PC-9 (cell line): ENCODE data around the gene TMEM253. TPM values are rescaled to one million over a fixed set of nuclear protein-coding genes. Genes with fewer than 3 reads are reported as not detected.

Experiments
- BruUV-seq: library from RNA; stranded (reverse); fragments of 400-500 nt; replicated peaks from 2 replicates; lab custom pipeline; 2021; lab: Mats Ljungman, UMichigan
- CTCF ChIA-PET: fragments of 300-600 bp; sonication (Branson Sonifier 250); formaldehyde crosslinking; loops from one replicate; lab custom pipeline; 2022; ENCODE audit warnings: antibody characterized with exemption; lab: Charles Lee
- POLR2A ChIA-PET: fragments of 300-600 bp; sonication (Branson Sonifier 250); formaldehyde crosslinking; loops from one replicate; lab custom pipeline; 2022; ENCODE audit warnings: antibody characterized with exemption; ENCODE audit not compliant: unreplicated experiment; lab: Charles Lee
- DNase-seq, 2 experiments: peaks; one replicate each; pipeline versions ENCODE4 v3.0.0 to v3.0.0-alpha.2; 2015 to 2022; ENCODE audit warnings: mixed read lengths in 1 of 2
- H2AFZ ChIP-seq: fragments of 200-600 bp; sonication (generic); 2 replicates; pipeline ENCODE4 v1.8.1; 2017; ENCODE audit warnings: antibody characterized with exemption
- H3F3A ChIP-seq: fragments of 200-600 bp; sonication (generic); 2 replicates; pipeline ENCODE4 v1.8.1; 2017; ENCODE audit warnings: antibody characterized with exemption, mild to moderate bottlenecking, low read depth; ENCODE audit not compliant: insufficient read depth
- H3K27ac ChIP-seq: fragments of 200-600 bp; sonication (generic); 2 replicates; pipeline ENCODE4 v1.6.1; 2016; ENCODE audit warnings: mixed run types
- H3K27me3 ChIP-seq: fragments of 200-600 bp; sonication (generic); 2 replicates; pipeline ENCODE4 v1.6.1; 2016; ENCODE audit warnings: low read depth, mixed run types; ENCODE audit not compliant: insufficient read depth
- H3K36me3 ChIP-seq: fragments of 200-600 bp; sonication (generic); 2 replicates; pipeline ENCODE4 v1.6.1; 2016; ENCODE audit warnings: low read depth, mixed run types
- H3K4me1 ChIP-seq: fragments of 200-600 bp; sonication (generic); replicated peaks from 2 replicates; pipeline ENCODE4 v1.6.1; 2016; ENCODE audit warnings: mixed run types; ENCODE audit not compliant: insufficient read depth
- H3K4me2 ChIP-seq: fragments of 200-600 bp; sonication (generic); 2 replicates; pipeline ENCODE4 v1.6.1; 2017; ENCODE audit warnings: mixed run types
- H3K4me3 ChIP-seq: fragments of 200-600 bp; sonication (generic); 2 replicates; pipeline ENCODE4 v1.6.1; 2016; ENCODE audit warnings: mixed run types
- H3K79me2 ChIP-seq: fragments of 200-600 bp; sonication (generic); 2 replicates; pipeline ENCODE4 v1.6.1; 2017; ENCODE audit warnings: low read depth, mixed run types
- H3K9me2 ChIP-seq: fragments of 200-600 bp; sonication (generic); 2 replicates; pipeline ENCODE4 v1.8.1; 2017; ENCODE audit warnings: mild to moderate bottlenecking; ENCODE audit not compliant: insufficient read depth
- H3K9me3 ChIP-seq: fragments of 200-600 bp; sonication (generic); 2 replicates; pipeline ENCODE4 v1.8.1; 2016; ENCODE audit warnings: low read depth; ENCODE audit not compliant: insufficient read depth
- H4K20me1 ChIP-seq: fragments of 200-600 bp; sonication (generic); 2 replicates; pipeline ENCODE4 v1.8.1; 2017; ENCODE audit not compliant: insufficient read depth
- CTCF ChIP-seq: fragments of 200-600 bp; sonication (generic); conservative IDR thresholded peaks from 2 replicates; pipeline ENCODE4 v1.6.1; 2017; ENCODE audit warnings: mixed run types, antibody characterized with exemption, mild to moderate bottlenecking, moderate library complexity
- EZH2 ChIP-seq: fragments of 200-600 bp; sonication (generic); IDR thresholded peaks from 2 replicates; pipeline ENCODE4 v1.8.0; 2017; ENCODE audit warnings: antibody characterized with exemption, low read depth
- intact Hi-C: fragments of 100-400 bp; cut with micrococcal nuclease; formaldehyde crosslinking; loops from one replicate; pipeline ENCODE4 v1.10.0; 2022; ENCODE audit not compliant: unreplicated experiment
- total RNA-seq: library from RNA; stranded (reverse); gene quantifications from 2 replicates; pipeline ENCODE4 v1.2.3, GENCODE V29; 2021

TMEM253 gene
- total RNA-seq, 1 experiment from 2014 or later: 1.4 TPM

- H3K4me1 ChIP-seq: no peaks in the 10 kb centered on the region
- H4K20me1 ChIP-seq: no peaks in the 10 kb centered on the region
- no TSS peak for BruUV-seq
- H2AFZ ChIP-seq: no peak overlapping the region
- TF ChIP-seq EZH2 (no peak), CTCF (no peak)
- DNase-seq: no peak
- no peaks in the 10 kb centered on the region for H3F3A ChIP-seq
- ChIA-PET CTCF (no interaction called here), POLR2A (no interaction called here)
- intact Hi-C loops: no loop called here
- H3K79me2 ChIP-seq: no peaks in the 10 kb centered on the region
- H3K9me3 ChIP-seq: no peaks in the 10 kb centered on the region
- no peak overlapping the region for H3K27ac ChIP-seq
- no peaks in the 10 kb centered on the region for H3K36me3 ChIP-seq
- H3K27me3 ChIP-seq: no peaks in the 10 kb centered on the region
- no peak overlapping the region for H3K4me2 ChIP-seq
- no peaks in the 10 kb centered on the region for H3K9me2 ChIP-seq
- H3K4me3 ChIP-seq: no peak overlapping the region
Observed at GRCh38 chr14:21118933-21119332, 18.1 kb downstream of the TMEM253 start.

- H3K4me3 ChIP-seq: no peak overlapping the region
- H3K4me1 ChIP-seq: no peaks in the 10 kb centered on the region
- DNase-seq: no peak
- no peaks in the 10 kb centered on the region for H4K20me1 ChIP-seq
- intact Hi-C loops: no loop called here
- no peak overlapping the region for H2AFZ ChIP-seq
- no peak overlapping the region for H3K4me2 ChIP-seq
- H3F3A ChIP-seq: no peaks in the 10 kb centered on the region
- no peak overlapping the region for H3K27ac ChIP-seq
- ChIA-PET CTCF (no interaction called here), POLR2A (no interaction called here)
- no peaks in the 10 kb centered on the region for H3K27me3 ChIP-seq
- no peaks in the 10 kb centered on the region for H3K9me3 ChIP-seq
- no peaks in the 10 kb centered on the region for H3K9me2 ChIP-seq
- TF ChIP-seq CTCF: no peak
- no peak for TF ChIP-seq EZH2
- no TSS peak for BruUV-seq
- no peaks in the 10 kb centered on the region for H3K36me3 ChIP-seq
- H3K79me2 ChIP-seq: no peaks in the 10 kb centered on the region
Observed at GRCh38 chr14:21120686-21121085, 19.8 kb downstream of the TMEM253 start.

GRCh38 chr14:21121122-21121521, 20.3 kb downstream of the TMEM253 start:
- Histone ChIP-seq H3K9me2 (no peaks in the 10 kb centered on the region), H3K79me2 (no peaks in the 10 kb centered on the region), H2AFZ (no peak overlapping the region), H3K4me1 (no peaks in the 10 kb centered on the region), H3K4me2 (no peak overlapping the region), H3K27ac (no peak overlapping the region), H3K4me3 (no peak overlapping the region), H3K36me3 (no peaks in the 10 kb centered on the region), H3F3A (no peaks in the 10 kb centered on the region), H3K27me3 (no peaks in the 10 kb centered on the region), H3K9me3 (no peaks in the 10 kb centered on the region), H4K20me1 (no peaks in the 10 kb centered on the region)
- intact Hi-C loops: no loop called here
- BruUV-seq: no TSS peak
- ChIA-PET POLR2A (no interaction called here), CTCF (no interaction called here)
- no peak for TF ChIP-seq CTCF
- no peak for TF ChIP-seq EZH2
- DNase-seq: no peak
